GM15510 (cell line): ENCODE results near the gene RARA.

ENCODE experiments used
- POLR2A ChIP-seq: IDR thresholded peaks from 3 replicates; pipeline ENCODE4 v1.6.1; 2011; ENCODE audit warnings: borderline replicate concordance; ENCODE audit not compliant: insufficient read length; ENCODE audit errors: extremely low read depth

Gene RARA

GRCh38 chr17:40309031-40309948 is at the start of gene RARA:
TSS of gene RARA (plus strand) at chr17:40309180. CDS start at chr17:40331219, 22,039 bp downstream.
- no peak for TF ChIP-seq POLR2A

- TF ChIP-seq POLR2A: no peak
Measured at GRCh38 chr17:40259505-40259904, 49.5 kb upstream of the RARA start.

- no peak for TF ChIP-seq POLR2A
Measured at GRCh38 chr17:40260528-40260927, 48.5 kb upstream of the RARA start.

GRCh38 chr17:40264458-40265185 is 44.4 kb upstream of the RARA start:
- no peak for TF ChIP-seq POLR2A

GRCh38 chr17:40265337-40265736 is 43.6 kb upstream of the RARA start:
- TF ChIP-seq POLR2A: no peak

- TF ChIP-seq POLR2A: no peak
Measured at GRCh38 chr17:40266882-40267281, 42.1 kb upstream of the RARA start.

GRCh38 chr17:40268141-40268712 is 40.8 kb upstream of the RARA start:
- no peak for TF ChIP-seq POLR2A

- no peak for TF ChIP-seq POLR2A
Measured at GRCh38 chr17:40278414-40278813, 30.6 kb upstream of the RARA start.

- no peak for TF ChIP-seq POLR2A
Measured at GRCh38 chr17:40279402-40279801, 29.6 kb upstream of the RARA start.

- TF ChIP-seq POLR2A: no peak
Measured at GRCh38 chr17:40281663-40282062, 27.3 kb upstream of the RARA start.

GRCh38 chr17:40283662-40284061 is 25.3 kb upstream of the RARA start:
- no peak for TF ChIP-seq POLR2A

GRCh38 chr17:40284085-40284713 is 24.8 kb upstream of the RARA start:
- TF ChIP-seq POLR2A: no peak

- TF ChIP-seq POLR2A: no peak
Measured at GRCh38 chr17:40286473-40286872, 22.5 kb upstream of the RARA start.

- no peak for TF ChIP-seq POLR2A
Measured at GRCh38 chr17:40287159-40287493, 21.9 kb upstream of the RARA start.
